GM21447 (cell line): ENCODE results near the gene ANKRD53.

ENCODE experiments used
- ATAC-seq: cut with Tn5 transposase; IDR thresholded peaks from one replicate; pipeline ENCODE4 v1.9.1; 2021; ENCODE audit not compliant: unreplicated experiment

The ANKRD53 gene

DNA sequence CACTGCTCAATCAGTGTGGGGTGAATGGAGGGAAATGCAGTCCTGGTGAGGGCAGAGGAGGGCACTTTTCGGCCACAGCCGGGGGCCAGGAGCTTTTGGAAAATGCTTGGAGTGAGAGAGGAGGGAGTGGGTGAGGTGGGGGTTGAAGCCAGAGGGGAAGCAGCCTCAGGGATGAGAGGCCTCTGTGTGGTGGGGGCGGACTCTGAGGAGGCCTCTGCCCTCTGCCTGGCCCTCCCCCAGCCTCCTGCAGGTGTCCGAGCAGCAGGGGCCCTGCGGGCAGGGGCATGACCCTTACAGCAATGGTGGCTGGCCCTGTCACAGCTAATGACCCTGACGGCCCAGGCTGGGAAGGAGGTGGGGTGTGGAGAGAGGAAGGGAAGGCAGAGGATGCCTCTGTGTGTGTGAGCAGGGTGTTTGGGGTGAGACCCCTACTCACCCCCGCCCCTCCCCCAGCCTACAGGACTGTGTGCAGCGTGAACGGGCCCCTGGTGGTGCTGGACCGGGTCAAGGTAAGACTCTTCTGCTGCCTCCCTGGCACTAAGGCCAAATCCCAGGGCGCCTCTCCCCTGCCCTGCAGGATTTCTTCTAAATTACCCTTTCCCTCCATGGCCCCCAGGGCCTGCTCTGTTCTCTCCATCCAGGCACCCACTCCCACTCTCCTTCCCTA, 35.1 kb upstream of the ANKRD53 start:
- no peak for ATAC-seq

DNA sequence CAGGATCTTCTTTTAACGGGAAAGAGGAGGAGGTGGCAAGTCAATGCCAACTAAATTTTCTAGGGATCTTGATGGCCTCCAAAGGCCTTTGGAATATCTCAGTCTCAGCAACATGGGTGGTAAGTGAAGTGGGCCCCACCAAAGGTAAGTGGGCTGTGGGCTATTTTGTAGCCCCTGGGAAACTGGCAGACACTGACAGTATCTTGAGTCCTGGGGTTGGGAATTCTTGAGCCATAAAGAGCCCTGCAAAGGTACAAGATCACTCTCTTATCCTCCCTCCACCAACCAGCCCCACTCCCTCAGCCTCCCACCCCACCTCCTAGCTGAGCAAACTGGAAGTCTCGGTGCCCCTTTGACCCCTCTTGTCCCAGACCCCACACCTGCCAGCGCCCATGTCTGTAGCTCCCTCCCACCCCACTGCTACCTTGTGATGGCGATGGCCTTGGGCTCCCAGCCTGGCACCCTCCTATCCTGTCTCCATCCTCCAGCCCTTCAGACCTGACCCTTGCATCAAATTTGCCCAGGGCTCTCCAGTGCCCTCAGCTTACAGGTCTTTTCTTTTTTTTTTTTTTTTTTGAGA, 34.2 kb upstream of the ANKRD53 start:
- no peak for ATAC-seq

DNA sequence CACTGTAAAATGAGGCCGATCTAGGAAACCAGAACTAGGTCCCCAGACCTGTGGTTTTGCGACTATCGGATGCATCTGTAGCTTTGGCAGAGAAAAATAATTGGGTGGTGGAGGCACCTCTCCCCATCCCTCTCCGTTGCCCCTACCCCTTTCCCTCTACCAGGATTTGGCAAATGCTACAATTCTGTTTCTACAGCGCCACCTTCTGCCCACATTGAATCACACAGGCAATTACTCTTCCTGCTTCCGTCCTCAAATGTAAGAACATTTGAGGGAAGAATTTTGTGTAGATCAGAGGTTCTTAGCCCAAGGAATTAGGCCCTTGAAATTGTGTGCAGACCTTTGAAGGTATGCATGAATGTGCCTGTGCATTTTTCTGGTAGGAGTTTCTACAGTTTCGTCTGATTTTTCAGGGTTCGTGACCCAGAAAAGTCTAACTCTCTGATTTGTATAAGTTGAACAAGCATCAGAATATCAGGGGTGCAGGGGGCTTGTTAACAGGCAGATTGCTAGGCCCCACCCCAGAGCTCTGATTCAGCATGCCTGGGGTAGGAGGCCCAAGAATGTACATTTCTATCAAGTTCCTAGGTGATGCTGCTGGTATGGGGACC, 31.5 kb upstream of the ANKRD53 start:
- ATAC-seq = no peak

DNA sequence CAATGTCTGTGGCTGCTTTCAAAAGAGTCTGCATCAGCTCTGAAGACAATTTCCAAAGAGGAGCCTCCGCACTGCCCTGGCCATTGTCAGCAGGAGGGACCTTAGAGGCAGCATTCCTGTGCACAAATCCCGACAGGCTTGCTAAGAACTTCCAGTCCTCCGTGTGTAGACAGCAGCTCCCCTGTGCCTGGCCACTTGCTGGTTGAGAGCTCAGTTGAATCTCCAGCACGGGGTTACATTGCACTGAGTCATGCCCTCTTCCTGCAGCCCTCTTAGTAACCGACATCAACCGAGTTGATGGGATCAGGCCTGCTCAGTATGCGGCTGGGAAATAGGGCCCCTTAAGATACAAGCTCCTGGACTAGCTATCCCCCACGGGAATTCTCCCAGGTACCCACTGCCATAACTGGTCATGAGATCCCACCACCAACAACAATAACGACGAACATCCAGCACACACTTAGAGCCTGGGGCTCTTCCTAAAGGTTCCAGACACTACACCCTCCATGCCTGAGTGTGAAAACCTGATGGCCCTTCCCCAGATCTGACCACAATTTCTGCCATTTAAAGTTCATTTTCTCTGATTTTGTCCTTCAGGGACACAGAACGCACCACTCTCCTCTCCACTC, 30.8 kb upstream of the ANKRD53 start:
- no peak for ATAC-seq

DNA sequence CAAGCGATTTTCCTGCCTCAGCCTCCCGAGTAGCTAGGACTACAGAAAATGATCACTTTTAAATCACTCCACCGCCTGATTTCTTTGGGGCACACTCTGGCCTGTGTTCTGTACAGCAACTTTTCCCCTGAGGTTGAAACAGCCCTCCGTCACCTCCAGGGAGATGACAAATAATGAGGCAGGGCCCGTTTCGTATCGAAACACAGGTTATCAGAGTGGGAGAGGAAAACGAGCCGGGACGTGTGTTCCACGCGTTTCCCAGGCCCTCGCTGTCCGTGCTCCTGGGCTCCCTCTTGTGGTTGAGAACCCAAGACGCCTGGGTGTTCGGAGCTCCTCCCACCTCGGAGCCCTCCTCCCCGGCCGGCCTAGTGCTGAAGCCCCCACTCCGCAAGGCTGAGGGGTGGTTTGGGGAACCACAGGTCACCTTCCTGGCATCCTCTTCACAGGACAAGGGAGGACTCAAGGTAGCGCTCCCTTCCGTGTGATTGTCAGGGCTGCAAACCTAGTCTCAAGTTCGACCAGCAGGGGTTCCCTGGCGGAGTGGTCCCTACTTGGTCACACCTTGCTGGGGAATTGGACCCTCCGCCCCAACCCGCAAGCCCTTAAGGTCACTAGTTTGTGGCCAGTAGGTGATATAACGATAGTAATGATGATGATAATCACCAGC, 30.0 kb upstream of the ANKRD53 start:
- ATAC-seq = no peak

DNA sequence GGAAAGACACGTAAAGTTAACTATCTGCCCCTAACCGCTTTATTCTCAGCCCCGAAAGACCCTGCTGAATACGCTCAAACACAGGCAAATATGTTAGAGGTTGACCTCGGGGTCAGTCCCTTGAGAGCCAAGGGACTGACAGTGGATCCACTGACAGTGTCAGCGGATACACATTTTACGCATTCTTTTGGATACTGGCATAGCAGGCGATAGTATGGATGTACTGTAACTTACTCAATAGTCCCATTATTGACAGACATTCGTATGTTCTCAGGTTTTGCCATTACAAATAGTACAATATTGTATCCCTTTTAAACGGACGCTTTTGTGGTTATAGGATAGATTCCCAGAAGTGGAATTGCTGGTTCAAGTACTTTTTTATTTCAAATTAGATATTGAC, 29.3 kb upstream of the ANKRD53 start:
- no peak for ATAC-seq

DNA sequence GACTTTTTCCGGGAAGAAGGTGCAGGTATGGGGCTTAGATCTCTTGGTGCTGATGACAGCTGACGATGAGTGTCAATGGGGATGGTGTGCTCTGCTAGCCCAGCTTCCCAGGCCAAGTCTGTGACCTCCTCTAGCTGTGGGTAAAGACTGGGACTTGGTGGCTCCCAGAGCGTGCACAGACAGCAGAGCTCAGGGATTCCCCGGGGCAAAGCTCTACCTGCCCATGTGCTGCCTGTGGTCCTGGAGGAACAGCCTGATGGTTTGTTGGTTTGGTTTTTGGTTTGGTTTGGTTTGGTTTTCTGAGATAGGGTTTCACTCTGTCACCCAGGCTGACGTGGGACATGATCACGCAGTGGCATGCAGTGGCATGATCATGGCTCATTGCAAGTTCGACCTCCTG, 23.5 kb upstream of the ANKRD53 start:
- no peak for ATAC-seq

DNA sequence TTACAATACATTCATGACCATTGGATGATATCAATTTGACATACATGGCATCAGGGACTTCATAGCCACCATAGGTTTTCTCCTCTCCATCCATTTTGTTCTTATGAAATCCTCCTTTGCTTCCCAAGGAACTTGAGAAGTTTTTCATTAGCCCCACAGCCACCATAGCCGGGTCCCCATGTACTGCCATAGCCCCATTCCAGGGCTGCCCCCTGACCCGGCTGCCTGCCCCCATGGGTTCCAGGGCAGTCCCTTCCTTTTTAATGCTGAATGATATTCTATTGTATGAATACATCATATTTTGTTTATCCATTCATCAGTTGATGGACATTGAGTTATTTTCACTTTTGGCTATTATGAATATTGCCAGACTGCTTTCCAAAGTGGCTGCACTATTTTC, 22.3 kb upstream of the ANKRD53 start:
- no peak for ATAC-seq

DNA sequence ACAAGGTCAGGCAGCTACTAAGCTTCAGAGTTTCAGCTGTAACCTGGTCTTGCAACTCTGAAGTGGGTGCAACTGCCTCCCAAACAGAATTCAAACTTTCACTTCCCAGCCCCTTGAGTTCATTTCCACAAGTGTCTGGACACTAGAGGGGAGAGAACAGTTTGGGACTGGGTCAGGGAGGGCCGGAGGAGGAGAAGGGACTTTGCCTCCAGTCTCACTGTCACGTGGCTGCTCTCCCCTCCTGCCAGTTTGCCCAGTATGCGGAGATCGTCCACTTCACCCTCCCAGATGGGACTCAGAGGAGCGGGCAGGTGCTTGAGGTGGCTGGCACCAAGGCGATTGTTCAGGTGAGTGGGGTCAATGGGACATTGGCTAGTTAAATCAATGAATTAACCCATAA, 20.6 kb upstream of the ANKRD53 start:
- no peak for ATAC-seq

DNA sequence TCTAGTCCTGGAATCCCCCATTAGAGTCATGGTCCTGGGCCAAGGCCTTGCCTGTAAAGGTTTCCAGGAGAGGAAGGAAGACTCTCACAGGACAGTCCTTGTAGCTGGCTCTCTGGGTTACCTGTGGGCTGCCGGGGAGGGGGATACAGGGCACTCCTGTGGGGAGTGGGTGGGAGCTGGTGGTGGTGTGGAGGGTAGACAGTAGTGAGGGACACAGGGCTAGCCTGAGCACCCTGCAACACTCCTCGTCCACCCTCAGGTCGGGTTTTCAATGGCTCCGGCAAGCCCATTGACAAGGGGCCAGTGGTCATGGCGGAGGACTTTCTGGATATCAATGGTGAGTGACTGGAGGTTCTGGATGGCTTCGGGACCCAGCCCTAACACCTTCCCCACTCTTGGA, 19.7 kb upstream of the ANKRD53 start:
- no peak for ATAC-seq

DNA sequence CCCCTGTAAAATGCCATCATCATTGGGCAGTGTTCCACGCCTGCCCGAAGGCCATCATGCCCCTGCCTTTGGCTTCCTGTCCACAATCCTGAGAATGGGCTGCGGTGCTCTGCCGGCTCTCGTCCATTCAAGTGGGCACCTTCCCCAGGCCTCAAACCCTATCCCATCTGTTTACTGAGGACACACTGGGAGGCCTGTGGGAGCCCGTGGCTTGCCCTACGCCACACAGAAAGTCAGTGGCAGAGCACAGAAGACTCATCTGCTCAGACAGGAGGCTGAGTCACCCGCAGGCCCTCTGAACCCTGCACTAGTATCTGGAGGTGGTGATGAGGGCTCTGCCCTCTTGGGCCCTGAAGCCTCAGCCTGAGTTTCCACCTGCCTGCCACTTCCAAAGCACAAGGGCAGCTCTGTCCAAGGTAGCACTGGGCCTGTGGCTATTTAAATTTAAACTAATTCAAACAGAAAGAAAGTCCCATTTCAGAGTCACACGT, 19.1 kb upstream of the ANKRD53 start:
- no peak for ATAC-seq

DNA sequence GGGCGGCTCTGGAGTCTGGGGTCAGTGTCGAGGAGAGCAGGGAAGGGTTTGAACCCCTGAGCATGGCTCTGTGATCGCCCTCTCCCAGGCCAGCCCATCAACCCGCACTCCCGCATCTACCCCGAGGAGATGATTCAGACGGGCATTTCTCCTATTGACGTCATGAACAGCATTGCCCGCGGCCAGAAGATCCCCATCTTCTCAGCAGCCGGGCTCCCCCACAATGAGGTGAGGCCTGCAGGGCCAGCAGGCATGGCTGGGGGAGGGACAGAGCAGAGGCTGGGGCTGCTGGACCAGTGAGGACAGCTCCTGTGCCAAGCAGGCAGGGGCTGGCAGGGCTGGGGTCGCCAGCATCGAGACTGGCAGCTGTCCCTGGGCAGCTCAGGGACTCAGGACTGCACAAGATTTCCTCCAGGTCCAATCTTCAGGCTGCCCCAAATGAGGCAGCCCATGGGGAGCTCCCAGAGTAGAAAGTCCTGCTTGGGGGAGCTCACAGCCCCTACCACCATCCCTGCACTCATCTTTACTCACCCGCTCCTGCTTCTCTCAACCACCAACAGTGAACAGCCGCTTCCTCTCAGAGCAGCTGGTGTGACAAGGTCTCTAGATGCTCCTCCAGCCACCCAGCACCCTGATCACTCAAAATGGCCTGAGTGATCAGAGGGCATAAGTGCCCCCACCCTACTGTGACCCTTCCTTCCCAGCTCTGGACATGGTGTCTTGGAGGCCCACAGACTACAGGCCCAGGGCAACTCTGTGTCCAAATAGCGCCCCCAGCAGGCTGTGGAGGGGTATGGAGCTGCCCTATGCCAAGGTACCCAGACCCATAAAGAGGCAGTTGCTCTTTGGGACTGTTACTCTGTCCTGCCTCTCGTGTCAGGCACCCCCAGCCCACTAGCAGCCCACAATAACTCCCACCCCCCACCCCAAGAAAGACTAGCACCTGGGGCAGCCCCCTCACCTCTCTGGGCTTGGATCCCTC, 18.3 kb upstream of the ANKRD53 start:
- no peak for ATAC-seq

DNA sequence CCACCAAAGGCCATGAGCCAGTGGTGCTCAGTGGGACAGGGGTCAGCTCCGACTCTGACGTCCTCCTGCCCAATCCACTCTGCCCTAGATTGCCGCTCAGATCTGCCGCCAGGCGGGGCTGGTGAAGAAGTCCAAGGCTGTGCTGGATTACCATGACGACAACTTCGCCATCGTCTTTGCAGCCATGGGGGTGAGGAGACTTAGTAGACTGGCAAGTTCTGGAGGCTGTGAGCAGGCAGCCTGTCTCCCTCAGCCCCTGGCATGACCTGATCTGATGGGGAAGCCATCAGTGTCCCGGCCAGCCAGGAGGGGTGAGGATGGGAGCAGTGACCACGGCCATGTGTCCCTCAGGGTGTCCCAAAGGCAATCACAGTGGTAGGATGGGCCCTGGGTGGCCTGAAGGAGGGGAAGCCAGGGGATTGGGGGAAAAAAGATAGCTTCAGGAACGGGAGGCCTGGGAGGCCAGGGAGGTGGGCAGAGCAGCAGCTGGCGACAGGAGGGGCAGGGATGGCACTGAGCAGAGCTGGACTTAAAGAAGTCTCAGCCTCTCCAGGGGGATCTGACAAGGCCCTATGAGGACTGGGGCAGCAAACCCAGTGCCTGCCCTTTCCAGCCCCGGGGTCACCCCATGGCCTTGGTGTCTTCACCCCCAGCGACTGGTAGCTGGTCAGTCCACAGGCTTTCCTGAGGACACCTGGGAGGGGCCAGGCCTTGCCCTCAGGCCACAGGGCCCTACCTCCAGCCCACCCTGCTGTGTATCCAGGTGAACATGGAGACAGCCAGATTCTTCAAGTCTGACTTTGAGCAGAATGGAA, 17.4 kb upstream of the ANKRD53 start:
- ATAC-seq = no peak

DNA sequence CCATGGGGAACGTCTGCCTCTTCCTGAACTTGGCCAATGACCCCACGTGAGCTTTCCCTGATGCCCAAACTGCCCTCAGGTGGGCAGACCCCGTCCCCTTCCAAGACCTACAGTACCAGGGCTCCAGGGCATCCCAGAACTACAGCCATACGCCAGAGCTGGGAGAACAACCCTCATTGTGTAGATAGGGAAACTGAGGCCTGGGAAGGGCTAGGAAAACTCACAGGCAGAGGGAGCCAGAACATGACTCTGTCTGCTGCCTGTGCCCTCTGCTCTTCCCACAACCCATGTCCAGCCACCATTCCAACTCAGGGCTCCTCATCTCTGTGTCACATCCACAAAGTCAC, 16.8 kb upstream of the ANKRD53 start:
- no peak for ATAC-seq

DNA sequence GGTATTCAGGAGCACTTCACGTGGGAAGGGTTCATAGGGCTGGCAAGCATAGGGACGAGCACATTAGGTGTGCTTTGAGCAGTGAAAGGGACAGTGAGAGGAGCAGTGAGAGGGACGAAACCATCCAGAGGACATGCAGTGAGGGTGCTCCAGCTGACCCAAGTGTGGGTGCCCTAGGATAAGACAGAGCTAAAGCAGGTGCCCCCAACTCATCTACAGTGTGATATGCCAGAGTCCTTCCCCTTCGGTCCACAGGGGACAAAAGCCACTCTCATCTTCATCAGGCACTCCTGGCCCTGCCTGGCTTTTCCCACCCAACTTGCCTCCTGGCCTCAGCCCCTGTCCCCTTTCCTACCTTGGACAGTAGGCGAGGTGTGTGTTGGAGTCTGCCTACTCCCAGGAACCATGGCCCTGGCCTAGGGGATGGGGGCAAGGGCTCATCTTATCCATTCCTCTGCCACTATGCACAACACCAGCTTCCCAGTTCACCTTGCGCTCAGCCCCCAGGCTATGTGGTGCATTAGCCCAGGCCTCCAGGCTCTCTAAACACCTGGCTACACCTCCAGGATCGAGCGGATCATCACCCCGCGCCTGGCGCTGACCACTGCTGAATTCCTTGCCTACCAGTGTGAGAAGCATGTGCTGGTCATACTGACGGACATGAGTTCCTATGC, 16.1 kb upstream of the ANKRD53 start:
- ATAC-seq = no peak

DNA sequence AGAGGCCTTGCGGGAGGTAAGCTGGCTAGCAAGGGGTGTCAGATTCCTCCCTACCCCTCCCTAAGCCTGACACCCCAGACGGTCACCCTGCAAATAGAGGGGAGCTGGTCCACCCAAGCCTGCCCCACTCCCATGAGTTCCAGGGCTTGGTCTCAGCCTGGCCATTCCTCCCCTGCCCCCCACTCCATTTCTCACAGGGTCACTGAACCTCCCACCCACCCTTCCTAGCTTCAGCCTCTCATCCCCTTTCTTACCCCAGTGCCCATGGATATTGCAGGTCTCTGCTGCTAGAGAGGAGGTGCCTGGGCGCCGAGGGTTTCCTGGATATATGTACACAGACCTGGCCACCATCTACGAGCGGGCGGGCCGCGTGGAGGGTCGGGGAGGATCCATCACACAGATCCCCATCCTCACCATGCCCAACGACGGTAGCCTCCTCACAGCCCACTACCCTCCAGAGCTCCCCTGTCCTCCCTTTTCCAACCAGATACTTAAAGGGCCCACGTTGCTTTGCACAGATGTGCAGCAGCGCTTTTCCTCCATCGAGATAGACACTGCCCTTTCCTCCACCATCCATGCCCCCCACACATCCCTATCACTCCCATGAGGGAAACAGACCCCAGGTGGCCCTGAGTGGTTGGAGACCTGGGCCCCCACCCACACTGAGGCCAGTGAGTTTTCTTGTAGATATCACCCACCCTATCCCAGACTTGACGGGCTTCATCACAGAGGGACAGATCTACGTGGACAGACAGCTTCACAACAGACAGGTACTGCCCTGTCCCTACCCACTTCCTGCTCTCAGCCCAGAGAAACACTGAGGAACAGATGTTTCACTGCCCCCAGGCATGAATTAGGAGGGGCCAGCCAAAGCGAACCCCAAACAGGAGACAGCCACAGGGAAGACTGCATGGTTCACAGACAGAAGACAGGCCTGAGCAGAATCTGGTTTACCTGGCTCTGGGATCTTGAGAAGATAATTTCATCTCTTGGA, 15.2 kb upstream of the ANKRD53 start:
- ATAC-seq = no peak

DNA sequence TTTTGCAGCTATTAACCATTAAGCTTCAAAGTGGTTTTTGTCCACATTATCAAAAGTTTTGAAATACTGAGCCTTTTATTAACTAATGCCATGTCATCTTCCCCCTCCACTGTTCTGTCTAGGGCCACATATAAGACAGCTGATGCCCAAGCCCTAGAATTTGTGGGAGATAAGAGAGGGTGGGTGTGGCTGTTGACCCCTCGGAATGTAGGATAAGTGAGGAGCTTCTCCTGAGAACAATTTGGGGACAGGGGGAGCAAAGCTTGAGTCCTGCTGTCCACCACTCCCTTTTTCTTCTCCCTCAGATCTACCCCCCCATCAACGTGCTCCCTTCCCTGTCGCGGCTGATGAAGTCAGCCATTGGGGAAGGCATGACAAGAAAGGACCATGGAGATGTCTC, 14.3 kb upstream of the ANKRD53 start:
- no peak for ATAC-seq
